Gastroesophageal sphincter (tissue), 3 donors: ENCODE results near the gene CPNE4.

Experiments used
- POLR2A ChIP-seq, 2 donors: fragments of 450-650 bp; IDR thresholded peaks; one replicate each; pipeline ENCODE4 v1.6.1; 2017; ENCODE audit warnings: antibody characterized with exemption in 2 of 2, mild to moderate bottlenecking in 2 of 2, moderate library complexity in 1 of 2
- POLR2AphosphoS5 ChIP-seq: sonication (generic); formaldehyde crosslinking; IDR thresholded peaks from one replicate; pipeline ENCODE4 v1.6.1; 2017; ENCODE audit warnings: antibody characterized with exemption
- TF ChIP-seq, protein P1 (sequence below), 4 experiments: fragments of 200-600 bp in 2 of 4; fragments of 450-650 bp in 2 of 4; sonication (generic) in 1 of 4; IDR thresholded peaks; one replicate each; pipeline ENCODE4 v1.5.1; 2017 to 2019; ENCODE audit warnings: antibody characterized with exemption in 4 of 4, mild to moderate bottlenecking in 2 of 4, moderate library complexity in 2 of 4

GRCh38 chr3:131549340-131549739, 485.5 kb downstream of the CPNE4 start:
- TF ChIP-seq POLR2AphosphoS5 (no peak), POLR2A (IDR thresholded peaks at IDR 0.05) (no peak)
- TF ChIP-seq, protein P1, sequence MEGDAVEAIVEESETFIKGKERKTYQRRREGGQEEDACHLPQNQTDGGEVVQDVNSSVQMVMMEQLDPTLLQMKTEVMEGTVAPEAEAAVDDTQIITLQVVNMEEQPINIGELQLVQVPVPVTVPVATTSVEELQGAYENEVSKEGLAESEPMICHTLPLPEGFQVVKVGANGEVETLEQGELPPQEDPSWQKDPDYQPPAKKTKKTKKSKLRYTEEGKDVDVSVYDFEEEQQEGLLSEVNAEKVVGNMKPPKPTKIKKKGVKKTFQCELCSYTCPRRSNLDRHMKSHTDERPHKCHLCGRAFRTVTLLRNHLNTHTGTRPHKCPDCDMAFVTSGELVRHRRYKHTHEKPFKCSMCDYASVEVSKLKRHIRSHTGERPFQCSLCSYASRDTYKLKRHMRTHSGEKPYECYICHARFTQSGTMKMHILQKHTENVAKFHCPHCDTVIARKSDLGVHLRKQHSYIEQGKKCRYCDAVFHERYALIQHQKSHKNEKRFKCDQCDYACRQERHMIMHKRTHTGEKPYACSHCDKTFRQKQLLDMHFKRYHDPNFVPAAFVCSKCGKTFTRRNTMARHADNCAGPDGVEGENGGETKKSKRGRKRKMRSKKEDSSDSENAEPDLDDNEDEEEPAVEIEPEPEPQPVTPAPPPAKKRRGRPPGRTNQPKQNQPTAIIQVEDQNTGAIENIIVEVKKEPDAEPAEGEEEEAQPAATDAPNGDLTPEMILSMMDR (IDR thresholded peaks at IDR 0.05), result no peak
